HTR-8/SVneo (cell line): Measurements from ENCODE around the gene FAM90A26.
"Not testable (repeated sequence)": the region's sequence is repeated elsewhere in the genome, so short reads cannot be mapped to it uniquely, and the experiment has no call there.

Experiments used
- DNase-seq: peaks from one replicate; pipeline ENCODE4 v3.0.0; 2011; ENCODE audit warnings: low spot score, mixed read lengths; ENCODE audit not compliant: insufficient read length
- FAIRE-seq: peaks from 2 replicates; lab custom pipeline; 2011; peaks lifted over from hg19 to GRCh38; lab: Jason Lieb, UNC

Gene FAM90A26

DNA sequence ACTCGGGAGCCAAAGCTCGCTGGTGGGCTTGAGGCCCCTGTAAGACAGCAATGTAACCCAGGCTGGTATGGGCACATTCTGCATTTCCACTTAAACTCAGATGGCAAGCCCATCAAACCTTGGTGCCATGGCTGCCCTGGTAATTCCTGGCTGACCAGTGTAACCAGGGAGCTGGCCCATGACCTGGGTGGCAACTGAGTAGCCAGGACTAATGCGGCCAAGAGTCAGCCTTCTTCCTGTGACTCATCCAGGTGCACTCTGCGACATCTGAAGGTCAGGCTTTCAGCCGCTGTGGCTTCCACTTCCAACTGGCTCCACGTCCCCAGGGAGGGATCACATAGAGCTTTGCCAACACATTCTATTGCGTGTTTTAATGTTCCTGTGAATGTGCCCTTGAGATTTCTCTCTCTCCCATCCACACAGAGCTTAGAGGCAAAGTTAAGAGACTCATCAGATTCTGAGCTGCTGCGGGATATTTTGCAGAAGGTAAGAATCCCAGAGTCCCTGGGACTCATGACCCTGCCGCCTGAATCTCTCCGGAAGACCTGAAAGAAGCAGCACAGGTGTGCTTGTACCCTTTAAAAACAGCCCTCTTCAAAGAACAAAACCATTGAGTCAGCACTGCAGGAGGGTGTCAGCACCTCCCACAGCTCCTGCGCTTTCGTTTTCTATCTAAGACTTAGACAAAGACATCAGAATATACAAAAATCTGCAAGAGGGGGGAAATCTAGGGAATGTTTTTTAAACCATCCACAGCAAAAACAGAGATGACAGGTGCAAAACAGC, 14.9 kb upstream of the FAM90A26 start:
- FAIRE-seq, DNase-seq: not testable (repeated sequence)

- not testable (repeated sequence) for FAIRE-seq, DNase-seq
These were observed 11.8 kb upstream of the FAM90A26 start for GRCh38 chr4:9158392-9158791.

GRCh38 chr4:9160046-9160445, 10.2 kb upstream of the FAM90A26 start:
- FAIRE-seq, result not testable (repeated sequence)

GRCh38 chr4:9165990-9166389, 4.2 kb upstream of the FAM90A26 start:
- DNase-seq, FAIRE-seq: not testable (repeated sequence)

More at GRCh38 chr4:9160046-9160445, 10.2 kb upstream of the FAM90A26 start:
- not testable (repeated sequence) for DNase-seq

DNA sequence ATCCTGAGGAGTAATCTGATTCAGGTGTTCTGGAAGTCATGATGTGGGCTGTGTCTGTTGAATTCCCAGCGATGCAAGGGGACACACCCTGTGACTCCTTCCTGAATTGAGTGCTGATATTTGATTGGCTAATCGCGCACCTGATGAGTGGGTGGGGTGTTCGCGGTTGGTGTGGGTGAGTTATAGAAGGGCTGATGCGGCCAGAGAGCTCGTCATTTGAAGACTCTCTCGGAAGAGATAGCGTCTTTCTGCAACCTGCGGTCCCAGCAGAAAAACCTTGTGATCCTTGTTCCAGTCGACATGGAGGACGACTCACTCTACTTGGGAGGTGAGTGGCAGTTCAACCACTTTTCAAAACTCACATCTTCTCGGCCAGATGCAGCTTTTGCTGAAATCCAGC, 40.1 kb downstream of the FAM90A26 start, which contains the start of gene USP17L10:
Gene USP17L10, plus strand, starts transcription at position 301 of the 400 bp plus-strand sequence. Its CDS starts 0 bp downstream, at position 301.
- FAIRE-seq, DNase-seq: not testable (repeated sequence)

GRCh38 chr4:9214701-9215100, 44.5 kb downstream of the FAM90A26 start:
- not testable (repeated sequence) for DNase-seq, FAIRE-seq

- DNase-seq, FAIRE-seq: not testable (repeated sequence)
These were observed 44.9 kb downstream of the FAM90A26 start, which contains the start of gene USP17L11 for GRCh38 chr4:9215105-9215504. USP17L11 (plus strand) TSS chr4:9215405; CDS start chr4:9215405, 0 bp downstream.

DNA sequence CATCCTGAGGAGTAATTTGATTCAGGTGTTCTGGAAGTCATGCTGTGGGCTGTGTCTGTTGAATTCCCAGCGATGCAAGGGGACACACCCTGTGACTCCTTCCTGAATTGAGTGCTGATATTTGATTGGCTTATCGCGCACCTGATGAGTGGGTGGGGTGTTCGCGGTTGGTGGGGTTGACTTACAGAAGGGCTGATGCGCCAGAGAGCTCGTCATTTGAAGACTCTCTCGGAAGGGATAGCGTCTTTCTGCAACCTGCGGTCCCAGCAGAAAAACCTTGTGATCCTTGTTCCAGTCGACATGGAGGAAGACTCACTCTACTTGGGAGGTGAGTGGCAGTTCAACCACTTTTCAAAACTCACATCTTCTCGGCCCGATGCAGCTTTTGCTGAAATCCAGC, 49.6 kb downstream of the FAM90A26 start, which contains the start of gene USP17L12:
Gene USP17L12, plus strand, starts transcription at position 301 of the 400 bp plus-strand sequence. Its CDS starts 0 bp downstream, at position 301.
- not testable (repeated sequence) for DNase-seq, FAIRE-seq

GRCh38 chr4:9224596-9224995, 54.4 kb downstream of the FAM90A26 start, which contains the start of gene USP17L13:
USP17L13 (plus strand) TSS chr4:9224896; CDS start chr4:9224896, 0 bp downstream.
- FAIRE-seq, result not testable (repeated sequence)

More at GRCh38 chr4:9224596-9224995, 54.4 kb downstream of the FAM90A26 start, which contains the start of gene USP17L13:
- not testable (repeated sequence) for DNase-seq
